H9 (cell line): Measurements from ENCODE around the gene CDH26. TPM values are rescaled to one million over a fixed set of nuclear protein-coding genes. Genes with fewer than 3 reads are reported as not detected.

Experiments
- DNase-seq: peaks from one replicate; pipeline ENCODE4 v3.0.0-alpha.2; 2017
- H2AFZ ChIP-seq: one replicate; pipeline ENCODE4 v1.6.1; 2013; ENCODE audit warnings: mild to moderate bottlenecking, low read length, control low read depth, moderate library complexity
- H2AK5ac ChIP-seq: 2 replicates; pipeline ENCODE4 v1.6.1; 2013; ENCODE audit warnings: low read length, control low read depth, mixed read lengths; ENCODE audit not compliant: insufficient read length
- H2BK120ac ChIP-seq: one replicate; pipeline ENCODE4 v1.6.1; 2013; ENCODE audit warnings: low read depth, mild to moderate bottlenecking, low read length, control low read depth, inconsistent platforms; ENCODE audit not compliant: poor library complexity, severe bottlenecking
- H2BK12ac ChIP-seq: 2 replicates; pipeline ENCODE4 v1.6.1; 2013; ENCODE audit warnings: low read length, control low read depth, mixed read lengths, low read depth; ENCODE audit not compliant: insufficient read length
- H2BK15ac ChIP-seq: 2 replicates; pipeline ENCODE4 v1.6.1; 2013; ENCODE audit warnings: low read depth, low read length, control low read depth
- H2BK20ac ChIP-seq: one replicate; pipeline ENCODE4 v1.6.1; 2013; ENCODE audit warnings: low read depth, mild to moderate bottlenecking, low read length, control low read depth, inconsistent platforms; ENCODE audit not compliant: poor library complexity, severe bottlenecking
- H2BK5ac ChIP-seq: 2 replicates; pipeline ENCODE4 v1.6.1; 2013; ENCODE audit warnings: low read length, control low read depth, mixed read lengths; ENCODE audit not compliant: insufficient read length
- H3K14ac ChIP-seq: 2 replicates; pipeline ENCODE4 v1.6.1; 2013; ENCODE audit warnings: low read length, control low read depth; ENCODE audit not compliant: insufficient read depth
- H3K18ac ChIP-seq: 2 replicates; pipeline ENCODE4 v1.6.1; 2013; ENCODE audit warnings: low read depth, mild to moderate bottlenecking, mixed read lengths, low read length, control low read depth; ENCODE audit not compliant: insufficient read length
- H3K23ac ChIP-seq: 2 replicates; pipeline ENCODE4 v1.6.1; 2013; ENCODE audit warnings: low read length, control low read depth, mixed read lengths, low read depth; ENCODE audit not compliant: insufficient read length
- H3K23me2 ChIP-seq: 2 replicates; pipeline ENCODE4 v1.6.1; 2013; ENCODE audit warnings: low read depth, mild to moderate bottlenecking, mixed read lengths, low read length, control low read depth; ENCODE audit not compliant: insufficient read length, poor library complexity, severe bottlenecking
- H3K27ac ChIP-seq: 2 replicates; pipeline ENCODE4 v1.5.1; 2013; ENCODE audit warnings: low read length, control low read depth, mixed read lengths, low read depth; ENCODE audit not compliant: insufficient read length
- H3K27me3 ChIP-seq: 2 replicates; pipeline ENCODE4 v1.6.1; 2013; ENCODE audit warnings: low read length, control low read depth, inconsistent platforms; ENCODE audit not compliant: insufficient read depth
- H3K4ac ChIP-seq: 2 replicates; pipeline ENCODE4 v1.6.1; 2013; ENCODE audit warnings: low read depth, mild to moderate bottlenecking, control low read depth, inconsistent platforms, low read length, moderate library complexity
- H3K4me1 ChIP-seq: 2 replicates; pipeline ENCODE4 v1.6.1; 2013; ENCODE audit warnings: low read length, control low read depth, inconsistent platforms; ENCODE audit not compliant: insufficient read depth
- H3K4me2 ChIP-seq: 2 replicates; pipeline ENCODE4 v1.6.1; 2013; ENCODE audit warnings: low read length, control low read depth, mixed read lengths; ENCODE audit not compliant: insufficient read length, insufficient read depth
- H3K56ac ChIP-seq: 2 replicates; pipeline ENCODE4 v1.6.1; 2013; ENCODE audit warnings: low read depth, mild to moderate bottlenecking, mixed read lengths, low read length, control low read depth; ENCODE audit not compliant: insufficient read length
- H3K79me1 ChIP-seq: 2 replicates; pipeline ENCODE4 v1.6.1; 2013; ENCODE audit warnings: low read depth, mild to moderate bottlenecking, moderate library complexity, low read length, control low read depth, inconsistent platforms; ENCODE audit not compliant: insufficient read depth, poor library complexity, severe bottlenecking
- H3K79me2 ChIP-seq: 2 replicates; pipeline ENCODE4 v1.6.1; 2013; ENCODE audit warnings: low read length, control low read depth, inconsistent platforms; ENCODE audit not compliant: insufficient read depth
- H3K9ac ChIP-seq: 2 replicates; pipeline ENCODE4 v1.6.1; 2013; ENCODE audit warnings: low read length, control low read depth, mixed read lengths; ENCODE audit not compliant: insufficient read length; ENCODE audit errors: extremely low read depth
- H3K9me3 ChIP-seq: one replicate; pipeline ENCODE4 v1.6.1; 2013; ENCODE audit warnings: low read depth, low read length, inconsistent platforms; ENCODE audit not compliant: control insufficient read depth
- H3T11ph ChIP-seq: one replicate; pipeline ENCODE4 v1.6.1; 2013; ENCODE audit warnings: mild to moderate bottlenecking, low read length, control low read depth, inconsistent platforms
- H4K20me1 ChIP-seq: one replicate; pipeline ENCODE4 v1.6.1; 2013; ENCODE audit not compliant: control insufficient read depth, insufficient read length, insufficient read depth
- H4K5ac ChIP-seq: 2 replicates; pipeline ENCODE4 v1.6.1; 2013; ENCODE audit warnings: low read depth, mild to moderate bottlenecking, mixed read lengths, low read length, control low read depth; ENCODE audit not compliant: insufficient read length
- H4K8ac ChIP-seq: replicated peaks from 2 replicates; pipeline ENCODE4 v1.6.1; 2013; ENCODE audit warnings: low read length, control low read depth, mixed read lengths, low read depth; ENCODE audit not compliant: insufficient read length
- H4K91ac ChIP-seq: 2 replicates; pipeline ENCODE4 v1.6.1; 2013; ENCODE audit warnings: low read depth, mild to moderate bottlenecking, moderate library complexity, mixed read lengths, low read length, control low read depth; ENCODE audit not compliant: insufficient read length
- H3K27ac Mint-ChIP-seq, 3 experiments: 2 replicates in 2 of 3; 3 replicates in 1 of 3; pipeline ENCODE4 v1.8.0; 2020 to 2021; ENCODE audit warnings: mixed read lengths in 3 of 3, mild to moderate bottlenecking in 1 of 3, moderate library complexity in 1 of 3
- H3K27me3 Mint-ChIP-seq: 2 replicates; pipeline ENCODE4 v1.8.0; 2021; ENCODE audit warnings: low read depth, mild to moderate bottlenecking, moderate library complexity, mixed read lengths
- H3K36me3 Mint-ChIP-seq, 3 experiments: 2 replicates in 2 of 3; 3 replicates in 1 of 3; pipeline ENCODE4 v1.8.0; 2020 to 2021; ENCODE audit warnings: low read depth in 3 of 3, mixed read lengths in 3 of 3; ENCODE audit not compliant: insufficient read depth in 1 of 3
- H3K4me1 Mint-ChIP-seq, 2 experiments: 2 replicates each; pipeline ENCODE4 v1.8.0; 2020; ENCODE audit warnings: mixed read lengths in 2 of 2
- H3K4me3 Mint-ChIP-seq, 2 experiments: 2 replicates in 1 of 2; 3 replicates in 1 of 2; pipeline ENCODE4 v1.8.0; 2020 to 2021; ENCODE audit warnings: mild to moderate bottlenecking in 2 of 2, mixed read lengths in 2 of 2, moderate library complexity in 1 of 2
- H3K9me3 Mint-ChIP-seq, 2 experiments: 2 replicates in 1 of 2; 3 replicates in 1 of 2; pipeline ENCODE4 v1.8.0; 2020; ENCODE audit warnings: mild to moderate bottlenecking in 2 of 2, mixed read lengths in 2 of 2, moderate library complexity in 1 of 2
- WGBS: extraction: QIAGEN DNeasy Blood & Tissue Kit; methylation state at CpG from one replicate; pipeline ENCODE4 v1.1.7; 2013; ENCODE audit warnings: missing lambda C conversion rate, low lambda C conversion rate, mixed read lengths; ENCODE audit not compliant: insufficient read length; ENCODE audit errors: extremely low coverage; 5-methylcytosine and 5-hydroxymethylcytosine counted together
- total RNA-seq: library from RNA; stranded (reverse); gene quantifications from 2 replicates; pipeline ENCODE4 v1.2.1, GENCODE V29; 2021
- TF ChIP-seq, protein P1 (sequence below): fragments of 200-600 bp; sonication (generic); conservative IDR thresholded peaks from 3 replicates; pipeline ENCODE4 v1.8.0; 2021; ENCODE audit warnings: antibody characterized with exemption, mild to moderate bottlenecking

Gene CDH26
- total RNA-seq, 1 experiment from 2014 or later: 0.79 TPM

DNA sequence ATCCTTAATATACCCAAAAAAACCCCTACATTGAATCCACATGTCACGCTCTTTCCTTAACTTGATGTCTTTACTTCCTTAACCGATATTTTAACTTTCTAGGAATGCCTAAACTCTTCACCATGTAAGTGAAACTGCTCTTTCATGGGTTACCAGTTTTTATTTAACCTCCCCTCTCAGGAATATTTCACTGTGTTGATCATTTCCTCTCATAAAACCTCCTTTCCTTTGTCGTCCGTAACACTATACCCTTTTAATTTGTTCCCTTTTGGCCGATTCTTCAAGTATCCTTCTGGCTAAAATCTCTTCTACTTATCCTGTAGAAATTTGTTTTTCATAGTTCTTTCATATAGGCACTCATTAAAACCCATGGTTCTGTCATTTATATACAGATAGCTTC lies 49.4 kb upstream of the CDH26 start:
- WGBS: 100% methylated on average over 2 of the region's 5 CpGs
- TF ChIP-seq, protein P1, sequence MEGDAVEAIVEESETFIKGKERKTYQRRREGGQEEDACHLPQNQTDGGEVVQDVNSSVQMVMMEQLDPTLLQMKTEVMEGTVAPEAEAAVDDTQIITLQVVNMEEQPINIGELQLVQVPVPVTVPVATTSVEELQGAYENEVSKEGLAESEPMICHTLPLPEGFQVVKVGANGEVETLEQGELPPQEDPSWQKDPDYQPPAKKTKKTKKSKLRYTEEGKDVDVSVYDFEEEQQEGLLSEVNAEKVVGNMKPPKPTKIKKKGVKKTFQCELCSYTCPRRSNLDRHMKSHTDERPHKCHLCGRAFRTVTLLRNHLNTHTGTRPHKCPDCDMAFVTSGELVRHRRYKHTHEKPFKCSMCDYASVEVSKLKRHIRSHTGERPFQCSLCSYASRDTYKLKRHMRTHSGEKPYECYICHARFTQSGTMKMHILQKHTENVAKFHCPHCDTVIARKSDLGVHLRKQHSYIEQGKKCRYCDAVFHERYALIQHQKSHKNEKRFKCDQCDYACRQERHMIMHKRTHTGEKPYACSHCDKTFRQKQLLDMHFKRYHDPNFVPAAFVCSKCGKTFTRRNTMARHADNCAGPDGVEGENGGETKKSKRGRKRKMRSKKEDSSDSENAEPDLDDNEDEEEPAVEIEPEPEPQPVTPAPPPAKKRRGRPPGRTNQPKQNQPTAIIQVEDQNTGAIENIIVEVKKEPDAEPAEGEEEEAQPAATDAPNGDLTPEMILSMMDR: no peak

More for the DNA sequence above, 49.4 kb upstream of the CDH26 start:
- no peak overlapping the region for H2BK12ac ChIP-seq
- Mint-ChIP-seq H3K4me1 (no peaks in the 10 kb centered on the region), H3K9me3 (peaks cover 0 to 3% of the 10 kb centered on the region in 2 experiments; a peak in 2 of 5 replicates), H3K27ac (no peak overlapping the region), H3K27me3 (peaks cover 9% of the 10 kb centered on the region), H3K4me3 (no peak overlapping the region), H3K36me3 (no peaks in the 10 kb centered on the region)
- no peak overlapping the region for H2BK5ac ChIP-seq
- no peak for DNase-seq
- no peak overlapping the region for H3K56ac ChIP-seq
- no peaks in the 10 kb centered on the region for H4K20me1 ChIP-seq
- H3K23ac ChIP-seq: no peak overlapping the region
- no peak overlapping the region for H2AK5ac ChIP-seq
- H3K9ac ChIP-seq: no peak overlapping the region
- H3T11ph ChIP-seq: no peak overlapping the region
- H3K27me3 ChIP-seq: no peaks in the 10 kb centered on the region
- H2AFZ ChIP-seq: no peak overlapping the region
- H2BK15ac ChIP-seq: no peak overlapping the region
- no peak overlapping the region for H4K91ac ChIP-seq
- no peak overlapping the region for H3K4me2 ChIP-seq
- no peaks in the 10 kb centered on the region for H3K79me2 ChIP-seq
- H3K18ac ChIP-seq: no peak overlapping the region
- no peak overlapping the region for H3K14ac ChIP-seq
- no peaks in the 10 kb centered on the region for H3K9me3 ChIP-seq
- no peak overlapping the region for H2BK20ac ChIP-seq
- no peak overlapping the region for H3K4ac ChIP-seq
- H4K5ac ChIP-seq: no peak overlapping the region
- H3K23me2 ChIP-seq: no peaks in the 10 kb centered on the region
- H3K79me1 ChIP-seq: no peaks in the 10 kb centered on the region
- H4K8ac ChIP-seq: no peak overlapping the region
- no peak overlapping the region for H3K27ac ChIP-seq
- no peak overlapping the region for H2BK120ac ChIP-seq
- no peaks in the 10 kb centered on the region for H3K4me1 ChIP-seq
